Measurements from ENCODE around the gene NPB.

Gene NPB

GRCh38 chr17:81940538-81941483, 38.8 kb downstream of the NPB start:
- H3K27ac ChIP-seq (ENCODE audit: low read depth, low read length): no peak overlapping the region
- H3K27me3 ChIP-seq (ENCODE audit: insufficient read depth, low read length): peaks cover 11% of the 10 kb centered on the region
- H3K4me3 ChIP-seq (ENCODE audit: low read length): no peak overlapping the region
- 95% methylated on average over 56 of the region's 56 CpGs for WGBS
- peaks cover 5% of the 10 kb centered on the region; the same call in 1 of the 2 replicates for H3K4me1 ChIP-seq (ENCODE audit: insufficient read depth, low read length)
- H3K9me3 ChIP-seq (ENCODE audit: insufficient read depth, low read depth, low read length): no peaks in the 10 kb centered on the region
- no peak overlapping the region for H3K9ac ChIP-seq (ENCODE audit: low read depth, low read length)
- no peaks in the 10 kb centered on the region for H3K36me3 ChIP-seq (ENCODE audit: insufficient read depth, low read length)

DNA sequence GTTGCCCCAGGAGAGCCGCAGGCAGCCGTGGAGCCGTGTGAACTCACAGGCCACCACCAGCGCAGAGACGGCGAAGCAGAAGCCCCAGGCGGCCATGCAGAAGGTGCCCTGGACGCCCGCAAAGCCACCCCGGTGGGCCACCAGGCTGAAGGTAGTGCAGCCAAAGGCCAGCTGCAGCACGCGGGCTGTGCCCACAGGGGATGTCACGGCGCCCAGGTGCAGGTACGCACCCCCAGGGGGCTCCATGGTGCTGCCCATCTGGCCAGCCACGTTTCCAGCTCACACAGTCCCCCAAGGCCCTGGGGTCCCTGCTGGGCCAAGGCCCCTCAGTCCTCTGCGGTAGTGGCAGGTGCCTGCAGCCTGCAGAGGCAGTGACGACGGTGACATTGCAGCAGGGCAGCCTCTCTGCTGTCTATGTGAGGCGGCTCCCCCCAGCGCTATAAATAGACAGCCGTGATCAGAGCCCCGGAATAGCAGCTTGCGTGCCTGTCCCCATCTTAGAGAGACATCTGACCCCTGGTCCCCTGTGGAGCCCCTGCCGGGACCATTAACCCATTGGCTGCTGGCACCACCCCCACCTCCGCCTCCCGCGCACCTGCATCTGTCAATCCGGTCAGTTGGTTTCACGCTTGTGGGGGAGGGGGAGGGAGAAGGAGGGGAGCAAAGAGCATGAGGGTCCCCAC, 39.6 kb downstream of the NPB start:
- no peak overlapping the region for H3K4me3 ChIP-seq (ENCODE audit: low read length)
- H3K9ac ChIP-seq (ENCODE audit: low read depth, low read length): no peak overlapping the region

DNA sequence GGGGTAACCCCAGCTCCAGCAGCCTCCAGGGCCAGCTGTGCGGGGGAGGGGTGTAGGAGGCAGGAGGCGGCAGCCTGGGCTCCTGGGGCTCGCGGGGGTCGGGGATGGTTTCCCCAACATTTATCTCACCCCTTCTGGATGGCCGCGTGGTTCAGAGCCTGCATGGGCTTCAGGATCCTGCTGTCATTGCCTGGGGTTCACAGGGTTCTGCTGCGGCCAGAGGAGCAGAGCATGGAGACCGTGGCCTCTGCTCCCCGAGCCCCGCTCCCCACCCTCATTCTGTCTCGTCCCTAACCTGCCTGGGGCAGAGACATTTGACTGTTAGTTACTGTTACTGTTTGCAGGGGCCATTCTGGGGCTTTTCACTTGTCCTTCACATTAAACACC, 40.1 kb downstream of the NPB start:
- Histone ChIP-seq H3K9me3 (ENCODE audit: insufficient read depth, low read depth, low read length) (no peaks in the 10 kb centered on the region), H3K4me3 (ENCODE audit: low read length) (no peak overlapping the region), H3K36me3 (ENCODE audit: insufficient read depth, low read length) (no peaks in the 10 kb centered on the region), H3K27ac (ENCODE audit: low read depth, low read length) (no peak overlapping the region), H3K4me1 (ENCODE audit: insufficient read depth, low read length) (peaks cover 5% of the 10 kb centered on the region; the same call in 1 of the 2 replicates), H3K9ac (ENCODE audit: low read depth, low read length) (no peak overlapping the region), H3K27me3 (ENCODE audit: insufficient read depth, low read length) (peaks cover 11% of the 10 kb centered on the region)
- whole genome bisulfite sequencing: 55% methylated on average over 11 of the region's 12 CpGs

More for the DNA sequence above, 39.6 kb downstream of the NPB start:
- H3K36me3 ChIP-seq (ENCODE audit: insufficient read depth, low read length): no peaks in the 10 kb centered on the region
- peaks cover 5% of the 10 kb centered on the region; the same call in 1 of the 2 replicates for H3K4me1 ChIP-seq (ENCODE audit: insufficient read depth, low read length)
- H3K9me3 ChIP-seq (ENCODE audit: insufficient read depth, low read depth, low read length): no peaks in the 10 kb centered on the region
- 54% methylated on average over 29 of the region's 30 CpGs for WGBS
- H3K27me3 ChIP-seq (ENCODE audit: insufficient read depth, low read length): peaks cover 11% of the 10 kb centered on the region
- no peak overlapping the region for H3K27ac ChIP-seq (ENCODE audit: low read depth, low read length)

GRCh38 chr17:81944858-81945257, 42.8 kb downstream of the NPB start:
- H3K9ac ChIP-seq (ENCODE audit: low read depth, low read length): no peak overlapping the region
- WGBS: 93% methylated on average over 9 of the region's 9 CpGs
- H3K27ac ChIP-seq (ENCODE audit: low read depth, low read length): no peak overlapping the region
- peaks cover 5% of the 10 kb centered on the region; the same call in 1 of the 2 replicates for H3K4me1 ChIP-seq (ENCODE audit: insufficient read depth, low read length)
- H3K36me3 ChIP-seq (ENCODE audit: insufficient read depth, low read length): no peaks in the 10 kb centered on the region
- no peak overlapping the region for H3K4me3 ChIP-seq (ENCODE audit: low read length)
- H3K9me3 ChIP-seq (ENCODE audit: insufficient read depth, low read depth, low read length): no peaks in the 10 kb centered on the region
- peaks cover 8% of the 10 kb centered on the region; the same call in 1 of the 2 replicates for H3K27me3 ChIP-seq (ENCODE audit: insufficient read depth, low read length)

DNA sequence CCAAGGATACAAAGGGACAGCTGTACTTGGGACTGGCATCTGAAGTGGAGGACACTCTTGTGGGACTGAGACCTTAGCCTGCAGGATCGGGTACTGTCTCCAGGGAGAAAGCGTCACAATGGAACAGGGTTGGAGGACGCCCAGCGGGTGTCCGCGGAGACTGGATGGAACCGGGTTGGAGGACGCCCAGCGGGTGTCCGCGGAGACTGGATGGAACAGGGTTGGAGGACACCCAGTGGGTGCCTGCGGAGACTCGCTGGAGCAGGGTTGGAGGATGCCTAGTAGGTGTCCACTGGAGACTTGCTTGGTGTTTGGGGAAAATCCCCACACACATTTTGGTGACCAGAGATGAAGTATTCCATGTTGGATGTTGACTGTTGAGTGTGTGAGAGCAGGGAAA, 45.2 kb downstream of the NPB start, which contains the start of gene MYADML2:
TSS of gene MYADML2 (minus strand) at position 45 of the 400 bp plus-strand sequence. CDS start 5,492 bp downstream, outside the sequence.
- Histone ChIP-seq H3K4me3 (ENCODE audit: low read length) (no peak within 1 kb of the TSS), H3K9me3 (ENCODE audit: insufficient read depth, low read depth, low read length) (no peaks in the 10 kb centered on the region), H3K9ac (ENCODE audit: low read depth, low read length) (no peak within 1 kb of the TSS), H3K4me1 (ENCODE audit: insufficient read depth, low read length) (peaks cover 3% of the 10 kb centered on the region; the same call in 1 of the 2 replicates), H3K36me3 (ENCODE audit: insufficient read depth, low read length) (no peaks in the 10 kb centered on the region), H3K27ac (ENCODE audit: low read depth, low read length) (no peak within 1 kb of the TSS), H3K27me3 (ENCODE audit: insufficient read depth, low read length) (peaks cover 8% of the 10 kb centered on the region; the same call in 1 of the 2 replicates)
- 89% methylated on average over 13 of the region's 13 CpGs for WGBS

GRCh38 chr17:81948635-81949378, 46.8 kb downstream of the NPB start:
- Histone ChIP-seq H3K4me3 (ENCODE audit: low read length) (no peak overlapping the region), H3K36me3 (ENCODE audit: insufficient read depth, low read length) (no peaks in the 10 kb centered on the region), H3K27ac (ENCODE audit: low read depth, low read length) (no peak overlapping the region), H3K27me3 (ENCODE audit: insufficient read depth, low read length) (peaks cover 4% of the 10 kb centered on the region; the same call in 1 of the 2 replicates), H3K9me3 (ENCODE audit: insufficient read depth, low read depth, low read length) (no peaks in the 10 kb centered on the region), H3K4me1 (ENCODE audit: insufficient read depth, low read length) (0 out of 2 replicates have a peak, but pooled peaks cover 3% of the 10 kb centered on the region), H3K9ac (ENCODE audit: low read depth, low read length) (no peak overlapping the region)
- 87% methylated on average over 17 of the region's 17 CpGs for WGBS

DNA sequence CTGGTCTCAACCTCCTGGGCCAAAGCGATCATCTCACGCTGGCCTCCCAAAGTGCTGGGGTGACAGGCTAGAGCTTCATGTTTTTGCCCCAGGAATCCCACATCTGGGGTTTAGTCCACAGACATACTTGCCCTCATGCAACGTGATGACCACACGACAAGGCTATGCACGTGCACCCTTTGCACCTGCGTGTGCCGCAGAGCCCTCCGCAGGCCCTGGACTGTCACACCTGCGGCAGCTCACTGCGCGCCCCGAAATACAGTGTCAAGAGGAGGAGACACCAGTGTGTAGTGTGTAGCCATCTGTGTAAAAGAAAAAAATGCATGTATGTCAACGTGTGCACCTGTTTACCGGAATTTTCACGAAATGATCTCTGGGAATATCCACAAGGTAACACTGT, 48.5 kb downstream of the NPB start:
- 90% methylated on average over 15 of the region's 15 CpGs for WGBS
- Histone ChIP-seq H3K4me1 (ENCODE audit: insufficient read depth, low read length) (no peaks in the 10 kb centered on the region), H3K27ac (ENCODE audit: low read depth, low read length) (no peak overlapping the region), H3K36me3 (ENCODE audit: insufficient read depth, low read length) (no peaks in the 10 kb centered on the region), H3K27me3 (ENCODE audit: insufficient read depth, low read length) (peaks cover 4% of the 10 kb centered on the region; the same call in 1 of the 2 replicates), H3K4me3 (ENCODE audit: low read length) (no peak overlapping the region), H3K9ac (ENCODE audit: low read depth, low read length) (no peak overlapping the region), H3K9me3 (ENCODE audit: insufficient read depth, low read depth, low read length) (no peaks in the 10 kb centered on the region)

DNA sequence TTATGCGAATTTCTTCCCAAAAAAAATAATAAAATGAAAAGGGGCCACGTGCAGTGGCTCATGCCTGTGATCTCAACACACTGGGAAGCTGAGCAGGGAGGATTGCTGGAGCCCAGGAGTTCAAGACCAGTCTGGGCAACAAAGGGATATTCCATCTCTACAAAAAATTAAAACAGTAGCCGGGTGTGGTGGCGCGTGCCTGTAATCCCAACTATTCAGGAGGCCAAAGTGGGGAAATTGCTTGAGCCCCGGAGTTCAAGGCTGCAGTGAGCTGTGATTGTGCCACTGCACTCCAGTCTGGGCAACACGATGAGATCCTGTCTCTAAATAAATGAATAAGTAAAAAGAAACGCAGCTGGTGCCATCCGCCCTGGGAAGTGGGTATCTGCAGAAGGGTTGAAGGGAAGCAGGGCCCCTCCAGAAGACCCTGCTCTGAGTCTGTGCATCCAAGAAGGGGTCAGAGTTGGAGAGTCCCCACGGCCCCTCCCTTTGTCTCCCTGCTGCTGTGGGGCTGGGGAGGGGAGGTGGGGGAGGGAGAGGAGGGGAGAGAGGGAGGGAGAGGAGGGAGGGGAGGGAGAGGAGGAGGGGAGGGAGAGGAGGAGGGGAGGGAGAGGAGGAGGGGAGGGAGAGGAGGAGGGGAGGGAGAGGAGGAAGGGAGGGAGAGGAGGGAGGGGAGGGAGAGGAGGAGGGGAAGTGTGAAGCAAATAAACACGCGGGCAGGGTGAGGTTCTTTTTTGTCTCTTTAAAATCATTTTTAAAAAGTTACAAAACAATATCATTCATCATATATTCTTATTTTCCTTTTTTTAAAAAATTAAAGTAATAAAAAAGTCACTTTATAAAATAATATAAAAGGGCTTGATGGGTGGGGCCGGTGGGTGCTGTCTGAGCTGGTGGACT, 50.0 kb downstream of the NPB start:
- Histone ChIP-seq H3K27ac (ENCODE audit: low read depth, low read length) (no peak overlapping the region), H3K9me3 (ENCODE audit: insufficient read depth, low read depth, low read length) (no peaks in the 10 kb centered on the region), H3K4me1 (ENCODE audit: insufficient read depth, low read length) (no peaks in the 10 kb centered on the region), H3K27me3 (ENCODE audit: insufficient read depth, low read length) (peaks cover 14% of the 10 kb centered on the region), H3K4me3 (ENCODE audit: low read length) (no peak overlapping the region), H3K36me3 (ENCODE audit: insufficient read depth, low read length) (no peaks in the 10 kb centered on the region), H3K9ac (ENCODE audit: low read depth, low read length) (no peak overlapping the region)
- WGBS: 82% methylated on average over 10 of the region's 13 CpGs

Measured in HUES64 (cell line).